GM12878 (cell line): Measurements from ENCODE around the gene MITF.

Experiments
- HDAC2 ChIP-seq: fragments of 200-600 bp; sonication (generic); IDR thresholded peaks from 2 replicates; pipeline ENCODE4 v1.6.1; 2017
- POLR2AphosphoS5 ChIP-seq: IDR thresholded peaks from 2 replicates; pipeline ENCODE4 v1.6.1; 2011; ENCODE audit warnings: mild to moderate bottlenecking, low read length, inconsistent platforms
- TF ChIP-seq, protein P1 (sequence below), 3 experiments: IDR thresholded peaks in 2 of 3; conservative IDR thresholded peaks in 1 of 3; 2 replicates each; pipeline ENCODE4 v1.5.1; 2011; ENCODE audit warnings: low read depth in 3 of 3, low read length in 3 of 3, mild to moderate bottlenecking in 3 of 3, control low read depth in 2 of 3, moderate library complexity in 2 of 3, inconsistent platforms in 1 of 3, mixed read lengths in 1 of 3; ENCODE audit not compliant: control insufficient read depth in 2 of 3, insufficient read depth in 1 of 3; ENCODE audit errors: extremely low read depth in 1 of 3

DNA sequence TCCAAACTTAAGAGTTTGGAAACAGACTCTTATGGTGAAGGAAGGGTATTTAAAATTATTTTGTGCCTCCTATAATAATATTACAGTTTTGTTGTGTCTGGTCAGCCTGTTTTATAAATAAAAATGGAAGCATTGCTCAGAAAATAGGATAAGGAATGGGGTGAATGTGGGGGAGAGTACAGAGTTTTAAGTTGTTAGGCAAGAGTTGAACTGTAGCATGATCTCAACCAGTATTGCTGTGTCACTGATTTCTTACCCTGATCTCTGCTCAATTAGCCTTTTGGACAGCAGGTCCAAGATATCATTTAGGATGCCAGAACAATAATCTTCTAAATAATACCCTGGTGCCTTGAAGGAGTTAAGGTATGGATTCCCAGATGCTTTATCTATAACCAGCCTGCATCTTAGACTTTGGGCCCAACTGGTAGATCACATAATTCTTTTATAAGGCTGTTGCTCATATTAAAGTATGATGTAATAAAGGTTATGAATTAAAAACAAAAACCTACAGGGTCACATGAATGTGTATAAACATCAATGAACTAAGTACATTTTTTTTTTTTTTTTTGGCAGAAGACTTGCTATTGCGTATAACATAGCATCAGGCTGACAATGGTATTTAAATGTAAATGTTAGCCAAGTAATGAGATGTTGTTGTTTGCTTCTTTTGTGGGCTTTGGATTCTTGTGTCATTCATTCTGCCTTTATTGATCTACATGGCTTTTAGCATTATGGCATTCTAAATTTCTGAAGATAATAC is 70.0 kb downstream of the MITF start:
- TF ChIP-seq, protein P1, sequence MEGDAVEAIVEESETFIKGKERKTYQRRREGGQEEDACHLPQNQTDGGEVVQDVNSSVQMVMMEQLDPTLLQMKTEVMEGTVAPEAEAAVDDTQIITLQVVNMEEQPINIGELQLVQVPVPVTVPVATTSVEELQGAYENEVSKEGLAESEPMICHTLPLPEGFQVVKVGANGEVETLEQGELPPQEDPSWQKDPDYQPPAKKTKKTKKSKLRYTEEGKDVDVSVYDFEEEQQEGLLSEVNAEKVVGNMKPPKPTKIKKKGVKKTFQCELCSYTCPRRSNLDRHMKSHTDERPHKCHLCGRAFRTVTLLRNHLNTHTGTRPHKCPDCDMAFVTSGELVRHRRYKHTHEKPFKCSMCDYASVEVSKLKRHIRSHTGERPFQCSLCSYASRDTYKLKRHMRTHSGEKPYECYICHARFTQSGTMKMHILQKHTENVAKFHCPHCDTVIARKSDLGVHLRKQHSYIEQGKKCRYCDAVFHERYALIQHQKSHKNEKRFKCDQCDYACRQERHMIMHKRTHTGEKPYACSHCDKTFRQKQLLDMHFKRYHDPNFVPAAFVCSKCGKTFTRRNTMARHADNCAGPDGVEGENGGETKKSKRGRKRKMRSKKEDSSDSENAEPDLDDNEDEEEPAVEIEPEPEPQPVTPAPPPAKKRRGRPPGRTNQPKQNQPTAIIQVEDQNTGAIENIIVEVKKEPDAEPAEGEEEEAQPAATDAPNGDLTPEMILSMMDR (IDR thresholded peaks at IDR 0.05 in 2 of 3, conservative IDR thresholded peaks at IDR 0.05 in 1 of 3; ENCODE audit: control insufficient read depth in 2 of 3, extremely low read depth in 1 of 3, insufficient read depth in 1 of 3, low read depth in 3 of 3, low read length in 3 of 3) = no peak
- TF ChIP-seq HDAC2 (no peak), POLR2AphosphoS5 (no peak)
